VCaP (cell line): Measurements from ENCODE around the gene CALU.

Source experiments
- H3K27ac ChIP-seq: fragments of 450-650 bp; 2 replicates; pipeline ENCODE4 v1.5.1; 2017
- CTCF ChIP-seq: fragments of 450-650 bp; conservative IDR thresholded peaks from 2 replicates; pipeline ENCODE4 v1.5.1; 2017; ENCODE audit warnings: mild to moderate bottlenecking, moderate library complexity

The CALU gene

DNA sequence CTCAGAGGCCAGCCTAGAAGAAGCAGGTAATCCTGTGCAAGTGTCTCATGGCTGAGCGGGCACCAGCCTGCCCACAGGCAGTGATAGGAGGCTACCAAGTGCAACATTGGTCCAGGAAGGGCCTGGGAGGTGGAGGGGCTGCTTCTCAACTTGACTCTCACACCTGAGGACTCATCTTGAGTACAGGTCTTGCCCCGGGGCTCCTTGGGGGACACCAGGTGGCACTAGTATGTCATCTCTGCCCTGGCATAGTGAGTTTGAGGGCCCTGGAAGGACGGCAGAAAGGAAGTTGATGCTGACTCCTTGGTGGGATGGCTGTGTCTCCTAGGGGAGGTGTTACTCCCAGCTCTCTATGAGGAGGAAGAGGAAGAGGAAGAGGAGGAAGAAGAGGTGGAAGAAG is 54.9 kb downstream of the CALU start:
- no peak for TF ChIP-seq CTCF
- H3K27ac ChIP-seq: no peak overlapping the region

DNA sequence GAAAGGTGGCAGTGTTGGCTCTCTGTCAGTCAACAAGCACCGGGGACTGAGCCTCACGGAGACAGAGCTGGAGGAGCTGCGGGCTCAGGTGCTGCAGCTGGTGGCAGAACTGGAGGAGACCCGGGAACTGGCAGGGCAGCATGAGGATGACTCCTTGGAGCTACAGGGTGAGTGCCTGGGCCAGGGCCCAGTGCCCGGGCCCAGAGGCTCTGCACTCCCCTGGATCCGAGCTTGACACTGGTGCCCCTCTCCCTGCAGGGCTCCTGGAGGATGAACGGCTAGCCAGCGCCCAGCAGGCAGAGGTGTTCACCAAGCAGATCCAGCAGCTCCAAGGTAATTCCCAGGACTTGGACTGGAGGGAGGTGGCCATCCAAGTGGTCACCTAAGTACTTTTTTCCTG is 55.3 kb downstream of the CALU start:
- H3K27ac ChIP-seq: no peak overlapping the region
- no peak for TF ChIP-seq CTCF

DNA sequence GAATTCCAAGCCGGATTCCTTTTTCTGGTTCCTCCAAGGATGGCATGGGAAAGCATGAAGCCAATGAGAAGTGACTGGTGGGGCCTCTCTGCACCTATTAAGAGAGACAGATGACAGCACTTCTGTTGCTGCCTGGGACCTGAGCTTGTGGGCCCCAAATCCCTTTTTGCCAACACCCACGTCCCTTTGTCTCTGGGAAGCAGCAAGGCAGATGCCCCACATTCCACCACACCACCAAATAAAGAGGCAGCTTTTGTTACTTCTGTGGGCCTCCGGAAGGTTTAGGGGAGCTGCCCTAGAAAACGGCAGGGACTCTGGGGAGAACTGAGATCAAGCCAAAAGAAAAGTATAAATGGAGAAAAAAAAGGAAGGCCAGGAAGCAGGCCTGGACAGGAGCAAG is 56.0 kb downstream of the CALU start:
- TF ChIP-seq CTCF: no peak
- H3K27ac ChIP-seq: no peak overlapping the region

DNA sequence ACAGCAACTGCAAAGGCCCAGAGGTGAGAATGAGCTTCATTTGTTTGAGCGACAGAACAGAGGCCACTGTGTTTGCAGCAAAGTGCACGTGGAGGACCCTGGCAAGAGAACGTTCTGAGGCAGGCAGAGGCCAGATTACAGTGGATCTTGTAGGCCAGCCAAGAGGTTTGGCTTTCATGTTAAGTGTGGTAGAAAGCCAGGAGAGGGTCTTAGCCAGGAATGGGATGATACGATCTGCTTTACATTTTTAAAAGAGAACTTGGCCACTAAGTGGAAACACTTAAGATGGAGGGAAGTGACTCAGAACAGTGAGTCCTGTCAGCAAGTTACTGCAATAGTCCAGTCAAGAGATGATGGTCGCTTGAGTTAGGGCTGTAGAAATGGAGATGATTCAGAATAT is 57.2 kb downstream of the CALU start:
- no peak overlapping the region for H3K27ac ChIP-seq
- TF ChIP-seq CTCF: no peak

- H3K27ac ChIP-seq: no peak overlapping the region
- no peak for TF ChIP-seq CTCF
These were observed 60.3 kb downstream of the CALU start for GRCh38 chr7:128799451-128799850.

GRCh38 chr7:128800567-128800966 is 61.4 kb downstream of the CALU start:
- H3K27ac ChIP-seq: no peak overlapping the region
- no peak for TF ChIP-seq CTCF

DNA sequence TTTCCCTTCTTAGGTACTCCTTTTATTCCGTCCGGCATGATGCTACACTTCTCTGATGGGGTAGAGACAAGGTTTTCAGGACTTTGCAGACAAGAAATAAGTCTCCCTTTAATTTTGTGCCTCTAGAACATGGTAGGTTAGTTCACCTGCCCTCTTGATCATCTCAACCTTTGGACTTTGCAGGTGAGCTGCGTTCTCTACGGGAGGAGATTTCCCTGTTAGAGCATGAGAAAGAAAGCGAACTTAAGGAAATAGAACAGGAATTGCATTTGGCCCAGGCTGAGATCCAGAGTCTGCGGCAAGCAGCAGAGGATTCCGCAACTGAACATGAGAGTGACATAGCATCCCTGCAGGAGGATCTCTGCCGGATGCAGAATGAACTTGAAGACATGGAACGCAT is 61.8 kb downstream of the CALU start:
- no peak for TF ChIP-seq CTCF
- no peak overlapping the region for H3K27ac ChIP-seq
